SIG-M5 treated with dmso at 0.1 percent for 504 hours (cell line): ENCODE measurements around the gene GUCY1A2.
"Not testable (repeated sequence)": the region's sequence is repeated elsewhere in the genome, so short reads cannot be mapped to it uniquely, and the experiment has no call there.

Experiments used
- DNase-seq: peaks from one replicate; lab custom pipeline; 2025; ENCODE audit not compliant: unreplicated experiment; lab: John Stamatoyannopoulos, UW

GUCY1A2 gene

GRCh38 chr11:106848526-106848925 lies 169.8 kb downstream of the GUCY1A2 start:
- DNase-seq: no peak

- no peak for DNase-seq
Observed at GRCh38 chr11:106842134-106842533, 176.1 kb downstream of the GUCY1A2 start.

DNA sequence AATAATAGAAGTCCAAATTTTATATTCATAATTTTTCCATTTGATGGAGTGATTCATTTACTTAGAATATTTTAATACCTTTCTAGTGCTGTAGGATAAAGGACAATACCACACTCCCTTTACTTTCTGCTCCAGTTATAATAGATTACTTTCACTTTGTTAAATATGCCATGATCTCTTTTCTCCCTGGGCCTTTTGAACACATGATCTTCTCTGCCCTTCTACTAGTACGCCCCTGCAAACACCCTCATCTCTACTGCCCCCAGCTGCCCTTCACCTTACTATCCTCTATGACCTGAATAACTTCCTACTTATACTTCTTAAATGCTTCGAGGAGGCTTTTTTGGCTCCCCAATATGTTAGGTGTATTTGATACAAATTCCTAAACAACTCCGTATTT lies 177.3 kb downstream of the GUCY1A2 start:
- no peak for DNase-seq

- DNase-seq: no peak
Observed at GRCh38 chr11:106840146-106840545, 178.1 kb downstream of the GUCY1A2 start.

- no peak for DNase-seq
Observed at GRCh38 chr11:106834567-106834966, 183.7 kb downstream of the GUCY1A2 start.

DNA sequence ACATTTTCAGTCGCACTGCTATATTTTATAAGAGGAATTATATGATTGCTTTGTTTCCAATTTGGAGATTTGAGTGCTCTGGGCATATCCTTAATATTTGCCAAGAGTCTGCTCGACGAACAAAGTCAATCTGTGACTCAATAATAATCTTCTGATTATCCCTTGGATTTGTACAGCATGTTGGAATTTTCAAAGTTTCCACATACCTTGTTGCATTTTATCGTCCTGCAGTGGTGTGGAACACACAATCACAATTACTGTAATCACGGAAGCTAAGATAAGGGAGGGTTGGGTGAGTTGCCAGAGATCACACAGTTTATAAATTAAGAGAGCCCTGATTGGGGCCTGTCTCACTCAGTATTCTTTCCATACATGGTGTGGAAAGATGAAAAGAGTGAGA lies 189.3 kb downstream of the GUCY1A2 start:
- DNase-seq: no peak

DNA sequence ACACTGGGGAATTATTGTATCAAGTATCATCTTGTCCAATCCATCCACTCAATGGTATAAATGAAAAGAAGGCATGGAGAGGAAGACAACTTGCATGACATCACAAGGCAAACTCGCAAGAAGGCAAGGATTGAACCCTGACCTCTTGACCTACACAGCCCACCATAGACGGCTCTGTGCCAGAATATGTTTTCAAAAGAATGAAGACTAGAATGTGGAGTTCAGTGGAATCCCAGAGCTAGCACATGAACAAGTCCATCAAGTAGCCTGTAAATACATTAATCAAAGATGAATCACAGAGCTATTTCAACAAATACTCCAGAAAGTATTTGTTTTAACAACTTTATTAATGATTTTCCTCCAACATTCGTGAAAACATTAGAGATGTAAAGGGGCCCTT lies 189.7 kb downstream of the GUCY1A2 start:
- no peak for DNase-seq

DNA sequence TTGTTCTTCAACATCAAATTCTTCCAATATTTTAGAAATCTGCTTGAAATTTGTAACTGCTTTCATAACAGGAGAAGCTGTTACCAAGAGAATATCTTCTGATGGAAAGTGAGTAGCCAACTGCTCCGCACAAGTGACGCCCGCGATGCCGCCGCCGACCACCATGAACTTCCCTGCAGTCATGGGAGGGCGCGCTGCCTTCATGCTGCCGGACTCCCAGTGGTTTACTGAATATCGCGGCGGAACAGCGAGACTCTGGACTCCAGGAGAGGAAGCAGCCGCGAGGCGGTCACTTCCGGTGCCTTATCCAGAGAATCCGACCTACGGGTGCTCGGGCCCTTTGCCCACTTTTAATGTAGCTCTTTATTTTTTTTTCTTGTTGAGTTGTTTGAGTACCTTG lies 190.6 kb downstream of the GUCY1A2 start:
- no peak for DNase-seq

DNA sequence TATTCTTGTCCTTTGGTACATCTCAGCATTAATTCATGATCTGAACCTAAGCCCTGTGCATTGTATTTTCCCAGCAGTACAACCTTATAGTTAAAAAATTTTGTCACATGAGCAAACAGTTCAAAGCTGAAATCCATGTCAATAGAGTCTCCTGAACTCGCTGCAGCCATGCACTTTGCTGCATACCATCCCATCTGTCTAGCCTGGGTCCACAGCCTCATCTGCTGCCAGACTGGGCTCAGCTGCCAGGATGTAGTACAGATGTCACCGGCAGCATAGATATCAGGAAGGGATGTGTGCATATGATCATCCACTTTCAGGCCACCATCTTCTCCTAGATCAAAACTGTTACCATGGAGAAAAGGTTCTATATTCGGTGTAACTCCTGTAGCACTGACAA lies 191.7 kb downstream of the GUCY1A2 start:
- not testable (repeated sequence) for DNase-seq

GRCh38 chr11:106821826-106822225 lies 196.4 kb downstream of the GUCY1A2 start:
- no peak for DNase-seq

DNA sequence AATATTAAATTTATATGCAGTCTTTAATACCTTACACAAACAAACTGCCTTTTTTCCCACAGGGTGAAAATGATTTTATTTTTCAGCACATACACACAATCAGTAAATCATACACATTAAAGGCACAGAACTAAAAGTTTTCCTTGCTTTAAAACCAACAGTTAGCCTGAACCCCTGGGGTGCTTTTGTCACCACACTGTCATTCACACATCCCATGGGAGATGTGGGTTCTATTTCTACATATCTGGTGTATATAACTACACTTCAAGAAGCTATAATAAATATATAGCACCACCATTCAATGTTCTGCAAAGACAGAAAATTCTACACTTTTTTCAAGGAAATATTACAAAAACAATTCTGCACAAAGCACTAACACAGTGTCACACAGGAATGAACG lies 197.0 kb downstream of the GUCY1A2 start:
- DNase-seq: no peak

- no peak for DNase-seq
Observed at GRCh38 chr11:106818443-106818842, 199.8 kb downstream of the GUCY1A2 start.

GRCh38 chr11:106815209-106815608 lies 203.1 kb downstream of the GUCY1A2 start:
- no peak for DNase-seq

DNA sequence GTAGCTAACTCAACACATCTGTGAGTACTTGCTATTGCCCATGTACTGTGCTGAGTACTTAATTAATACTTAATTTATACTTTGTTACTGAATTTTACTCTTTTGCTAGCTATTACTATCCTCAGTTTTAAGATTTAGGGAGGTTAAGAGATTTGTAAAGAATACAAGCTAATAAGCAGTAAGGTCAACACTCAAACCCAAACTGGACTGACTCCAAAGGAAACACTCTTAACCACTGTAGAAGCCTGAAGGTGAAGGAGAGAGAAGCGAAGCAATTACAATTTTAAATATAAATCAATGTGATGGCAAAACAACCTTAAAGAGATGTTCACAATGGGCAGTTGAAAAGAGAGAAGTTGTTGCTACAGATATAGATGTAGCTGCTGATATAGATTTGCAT lies 204.5 kb downstream of the GUCY1A2 start:
- no peak for DNase-seq

GRCh38 chr11:106794058-106794457 lies 224.2 kb downstream of the GUCY1A2 start:
- DNase-seq: no peak

DNA sequence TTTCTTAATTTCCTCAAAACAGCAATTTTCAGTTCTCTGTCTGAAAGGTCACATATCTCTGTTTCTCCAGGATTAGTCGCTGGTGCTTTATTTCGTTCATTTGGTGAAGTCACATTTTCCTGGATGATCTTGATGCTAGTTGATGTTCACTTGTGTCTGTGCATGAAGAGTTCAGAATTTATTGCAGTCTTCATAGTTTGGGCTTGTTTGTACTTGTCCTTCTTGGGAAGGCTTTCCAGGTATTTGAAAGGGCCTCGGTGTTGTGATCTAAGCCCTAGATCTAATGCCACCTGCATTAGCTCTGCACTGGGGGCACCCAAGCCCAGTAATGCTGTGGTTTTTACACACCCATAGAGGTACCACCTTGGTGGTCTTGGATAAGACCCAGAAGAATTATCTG lies 228.9 kb downstream of the GUCY1A2 start:
- no peak for DNase-seq

DNA sequence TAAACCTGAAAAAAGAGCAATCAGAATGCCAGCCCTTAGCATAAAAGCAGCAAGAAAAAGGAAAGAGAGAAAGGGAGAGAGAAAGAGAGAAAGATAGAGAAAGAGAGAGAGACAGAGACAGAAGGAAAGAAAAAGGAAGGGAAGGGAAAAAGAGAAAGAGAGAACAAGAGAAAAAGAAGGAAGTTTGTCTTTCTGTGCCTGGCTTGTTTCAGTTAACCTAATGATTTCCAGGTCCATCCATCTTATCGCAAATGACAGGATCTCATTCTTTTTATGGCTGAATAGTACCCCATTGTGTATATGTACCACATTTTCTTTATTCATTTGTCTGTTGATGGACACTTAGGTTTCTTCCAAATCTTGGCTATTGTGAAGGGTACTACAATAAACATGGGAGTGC lies 230.8 kb downstream of the GUCY1A2 start:
- no peak for DNase-seq

DNA sequence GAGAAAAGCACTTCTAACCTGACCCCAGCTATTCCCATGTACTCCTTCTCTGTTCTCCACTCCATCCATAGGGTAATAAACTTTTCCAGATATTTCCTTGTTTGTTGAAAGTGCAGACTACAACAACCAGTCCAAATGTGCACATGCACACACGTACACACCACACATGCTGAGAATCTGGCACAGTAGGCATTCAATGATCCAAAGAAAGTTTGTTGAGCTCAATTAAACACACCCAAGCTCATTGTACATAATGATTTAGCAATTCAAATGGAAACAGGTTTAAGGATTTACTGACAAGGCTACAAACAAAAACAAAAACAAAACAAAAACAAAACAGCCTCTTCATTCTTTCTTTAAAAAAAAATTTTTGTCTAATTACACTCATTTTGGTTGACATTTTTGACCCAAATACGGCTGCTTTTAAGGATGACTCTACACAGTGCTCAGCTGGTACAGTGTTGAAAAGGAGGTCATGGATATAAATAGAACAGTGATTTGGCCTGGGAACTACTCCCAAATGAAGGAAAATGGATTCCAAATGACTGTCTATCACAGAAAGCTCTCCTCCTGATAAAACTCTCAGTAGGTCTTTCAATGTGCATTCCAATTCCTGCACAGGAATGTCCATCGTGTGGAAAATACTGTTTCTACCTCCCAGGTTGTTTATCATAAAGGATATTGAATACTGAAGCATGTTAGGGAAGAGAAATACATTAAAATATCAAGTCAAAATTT lies 232.2 kb downstream of the GUCY1A2 start:
- DNase-seq: no peak

DNA sequence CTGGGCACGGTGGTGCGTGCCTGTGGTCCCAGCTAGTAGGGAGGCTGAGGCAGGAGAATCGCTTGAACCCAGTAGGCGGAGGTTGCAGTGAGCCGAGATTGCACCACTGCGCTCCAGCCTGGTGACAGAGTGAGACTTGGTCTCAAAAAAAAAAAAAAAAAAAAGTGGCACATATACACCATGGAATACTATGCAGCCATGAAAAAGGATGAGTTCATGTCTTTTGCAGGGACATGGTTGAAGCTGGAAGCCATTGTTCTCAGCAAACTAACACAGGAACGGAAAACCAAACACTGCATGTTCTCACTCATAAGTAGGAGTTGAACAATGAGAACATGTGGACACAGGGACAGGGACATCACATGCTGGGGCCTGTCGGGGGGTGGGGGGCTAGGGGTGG lies 241.0 kb downstream of the GUCY1A2 start:
- DNase-seq: not testable (repeated sequence)

DNA sequence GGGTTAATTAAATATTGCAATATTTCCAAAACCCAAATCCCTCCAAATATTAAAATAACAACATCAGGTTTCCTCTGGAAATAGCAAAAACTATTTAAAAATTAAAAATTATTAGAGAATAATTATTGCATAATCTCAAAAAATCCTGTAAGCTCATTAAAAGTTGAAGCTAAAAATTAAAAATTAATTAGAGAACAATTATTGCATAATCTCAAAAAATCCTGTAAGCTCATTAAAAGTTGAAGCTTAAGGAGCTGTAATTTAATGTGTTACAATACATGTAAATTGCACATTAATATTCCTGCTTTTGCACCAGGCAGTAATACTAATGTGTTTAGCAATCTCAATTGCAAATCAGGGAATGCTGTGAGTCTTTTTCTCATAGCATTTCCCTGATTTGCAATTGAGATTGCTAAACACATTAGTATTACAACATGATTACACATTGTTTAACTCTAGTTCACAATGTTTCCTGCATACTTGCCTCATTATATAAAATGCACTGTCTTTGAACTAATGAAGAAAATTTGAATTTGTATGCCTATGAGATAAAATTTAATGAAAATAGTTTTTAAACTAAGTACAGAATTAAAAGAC lies 247.7 kb downstream of the GUCY1A2 start:
- DNase-seq: no peak

- no peak for DNase-seq
Observed at GRCh38 chr11:106765469-106766258, 252.6 kb downstream of the GUCY1A2 start.

DNA sequence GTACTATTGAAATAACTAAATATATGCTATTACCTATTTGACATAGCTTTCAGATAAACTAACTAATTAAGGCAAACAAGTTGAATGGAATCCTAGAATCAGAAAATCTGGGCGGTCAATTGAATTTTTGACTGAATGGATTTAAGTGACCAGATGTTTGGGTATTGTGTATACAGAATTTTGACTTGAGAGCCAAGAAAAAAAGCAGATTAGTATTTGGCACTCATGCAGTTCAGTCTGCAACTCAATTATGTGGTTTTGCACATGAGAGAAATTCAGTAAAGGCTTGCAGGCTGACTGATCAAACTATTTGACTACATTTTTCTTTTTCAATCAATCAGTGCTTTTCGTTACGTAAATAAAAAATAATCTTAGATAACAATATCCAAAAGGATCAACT lies 254.8 kb downstream of the GUCY1A2 start:
- DNase-seq: no peak
